Neural crest cell (in vitro differentiated cells): ENCODE measurements around the gene GGN. TPM values are rescaled to one million over a fixed set of nuclear protein-coding genes. Genes with fewer than 3 reads are reported as not detected.
"Not testable (repeated sequence)": the region's sequence is repeated elsewhere in the genome, so short reads cannot be mapped to it uniquely, and the experiment has no call there.

Experiments used
- DNase-seq: peaks from one replicate; pipeline ENCODE4 v3.0.0; 2021; ENCODE audit warnings: low read depth, mixed read lengths, low spot score
- H3K27ac Mint-ChIP-seq: one replicate; pipeline ENCODE4 v1.8.0; 2021; ENCODE audit warnings: mild to moderate bottlenecking, mixed read lengths; ENCODE audit not compliant: unreplicated experiment
- H3K27me3 Mint-ChIP-seq: 2 replicates; pipeline ENCODE4 v1.8.0; 2021; ENCODE audit warnings: low read depth, mild to moderate bottlenecking, mixed read lengths
- H3K36me3 Mint-ChIP-seq: 2 replicates; pipeline ENCODE4 v1.8.0; 2021; ENCODE audit warnings: low read depth, mild to moderate bottlenecking, mixed read lengths
- H3K4me1 Mint-ChIP-seq: 2 replicates; pipeline ENCODE4 v1.8.0; 2021; ENCODE audit warnings: mixed read lengths
- H3K4me3 Mint-ChIP-seq: one replicate; pipeline ENCODE4 v1.8.0; 2021; ENCODE audit warnings: mild to moderate bottlenecking, mixed read lengths
- H3K9me3 Mint-ChIP-seq: 2 replicates; pipeline ENCODE4 v1.8.0; 2021; ENCODE audit warnings: mixed read lengths
- total RNA-seq: library from RNA; stranded (reverse); gene quantifications from 2 replicates; pipeline ENCODE4 v1.2.1, GENCODE V29; 2021
- TF ChIP-seq, protein P1 (sequence below): fragments of 200-600 bp; sonication (generic); conservative IDR thresholded peaks from 2 replicates; pipeline ENCODE4 v1.5.0; 2021; ENCODE audit warnings: antibody characterized with exemption, mild to moderate bottlenecking

The GGN gene
- total RNA-seq, 1 donor from 2014 or later, result 1.4 TPM

GRCh38 chr19:38429811-38430156 is 42.0 kb upstream of the GGN start:
- peaks cover 9% of the 10 kb centered on the region for H3K27me3 Mint-ChIP-seq
- H3K27ac Mint-ChIP-seq, result no peak overlapping the region
- DNase-seq, result no peak
- no peaks in the 10 kb centered on the region for H3K9me3 Mint-ChIP-seq
- no peak overlapping the region for H3K4me3 Mint-ChIP-seq
- TF ChIP-seq, protein P1, sequence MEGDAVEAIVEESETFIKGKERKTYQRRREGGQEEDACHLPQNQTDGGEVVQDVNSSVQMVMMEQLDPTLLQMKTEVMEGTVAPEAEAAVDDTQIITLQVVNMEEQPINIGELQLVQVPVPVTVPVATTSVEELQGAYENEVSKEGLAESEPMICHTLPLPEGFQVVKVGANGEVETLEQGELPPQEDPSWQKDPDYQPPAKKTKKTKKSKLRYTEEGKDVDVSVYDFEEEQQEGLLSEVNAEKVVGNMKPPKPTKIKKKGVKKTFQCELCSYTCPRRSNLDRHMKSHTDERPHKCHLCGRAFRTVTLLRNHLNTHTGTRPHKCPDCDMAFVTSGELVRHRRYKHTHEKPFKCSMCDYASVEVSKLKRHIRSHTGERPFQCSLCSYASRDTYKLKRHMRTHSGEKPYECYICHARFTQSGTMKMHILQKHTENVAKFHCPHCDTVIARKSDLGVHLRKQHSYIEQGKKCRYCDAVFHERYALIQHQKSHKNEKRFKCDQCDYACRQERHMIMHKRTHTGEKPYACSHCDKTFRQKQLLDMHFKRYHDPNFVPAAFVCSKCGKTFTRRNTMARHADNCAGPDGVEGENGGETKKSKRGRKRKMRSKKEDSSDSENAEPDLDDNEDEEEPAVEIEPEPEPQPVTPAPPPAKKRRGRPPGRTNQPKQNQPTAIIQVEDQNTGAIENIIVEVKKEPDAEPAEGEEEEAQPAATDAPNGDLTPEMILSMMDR, result no peak
- no peaks in the 10 kb centered on the region for H3K36me3 Mint-ChIP-seq
- peaks cover 13% of the 10 kb centered on the region for H3K4me1 Mint-ChIP-seq

DNA sequence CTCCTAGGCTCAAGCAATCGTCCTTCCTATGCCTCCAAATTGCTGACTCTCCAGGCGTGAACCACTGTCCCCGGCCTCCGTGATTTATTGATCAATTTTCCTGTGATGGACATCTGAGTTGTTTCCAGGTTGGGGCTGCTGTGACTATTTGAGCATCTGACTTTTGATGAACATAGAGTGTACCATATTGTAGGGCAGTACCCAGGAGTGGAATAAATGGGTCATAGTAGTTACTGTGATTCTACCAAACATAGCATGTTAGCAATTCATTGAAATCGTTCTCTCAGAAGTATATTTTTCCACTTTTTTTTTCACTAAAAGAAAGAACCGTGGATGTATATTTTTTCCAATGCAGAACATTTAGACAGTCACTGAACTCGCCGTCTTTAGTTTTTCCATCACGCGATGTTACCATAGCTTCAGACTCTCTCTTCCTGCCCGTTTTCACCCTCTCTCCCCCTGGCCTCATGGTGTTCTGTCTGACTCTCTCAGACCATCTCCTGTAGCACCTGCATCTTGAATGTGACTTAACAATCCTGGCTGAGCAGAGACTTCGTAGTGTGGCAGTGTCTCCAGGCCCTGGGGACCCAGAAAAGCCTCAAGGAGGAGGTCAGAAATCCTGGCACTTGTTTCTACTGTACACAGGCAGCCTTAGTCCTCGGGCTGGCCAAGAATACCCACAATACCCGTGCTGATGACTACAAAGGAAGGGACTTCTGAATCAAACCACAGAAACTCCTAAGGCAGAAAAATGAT is 41.4 kb upstream of the GGN start:
- no peak overlapping the region for H3K4me3 Mint-ChIP-seq
- no peak overlapping the region for H3K27ac Mint-ChIP-seq
- no peak for DNase-seq
- TF ChIP-seq, protein P1, result no peak
- H3K9me3 Mint-ChIP-seq, result no peaks in the 10 kb centered on the region
- peaks cover 6% of the 10 kb centered on the region for H3K27me3 Mint-ChIP-seq
- H3K4me1 Mint-ChIP-seq, result peaks cover 10% of the 10 kb centered on the region
- H3K36me3 Mint-ChIP-seq, result no peaks in the 10 kb centered on the region

DNA sequence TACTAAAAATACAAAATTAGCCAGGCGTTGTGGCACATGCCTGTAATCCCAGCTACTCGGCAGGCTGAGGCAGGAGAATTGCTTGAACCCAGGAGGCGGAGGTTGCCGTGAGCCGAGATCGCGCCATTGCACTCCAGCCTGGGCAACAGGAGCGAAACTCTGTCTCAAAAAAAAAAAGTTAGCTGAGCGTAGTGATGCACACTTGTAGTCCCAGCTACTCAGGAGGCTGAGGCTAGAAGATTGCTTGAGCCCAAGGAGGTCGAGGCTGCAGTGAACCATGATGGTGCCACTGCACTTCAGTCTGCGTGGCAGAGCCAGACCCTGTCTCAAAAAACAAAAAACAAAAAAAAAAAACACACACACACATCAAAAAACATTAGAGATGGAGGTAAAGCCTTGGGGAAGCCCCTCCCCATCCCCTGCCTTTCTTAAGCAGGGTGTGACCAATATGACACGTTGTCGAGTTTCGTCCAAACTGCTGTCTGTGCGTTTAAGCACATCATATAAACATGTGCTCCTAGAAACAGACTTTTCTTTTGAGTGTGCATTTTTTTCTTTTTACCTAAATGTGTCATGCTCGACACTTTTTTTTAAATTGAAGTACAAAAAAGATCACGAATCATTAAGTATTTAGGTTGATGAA is 39.3 kb upstream of the GGN start:
- not testable (repeated sequence) for H3K4me1 Mint-ChIP-seq, H3K27ac Mint-ChIP-seq, H3K4me3 Mint-ChIP-seq, H3K36me3 Mint-ChIP-seq, H3K27me3 Mint-ChIP-seq, DNase-seq, H3K9me3 Mint-ChIP-seq

DNA sequence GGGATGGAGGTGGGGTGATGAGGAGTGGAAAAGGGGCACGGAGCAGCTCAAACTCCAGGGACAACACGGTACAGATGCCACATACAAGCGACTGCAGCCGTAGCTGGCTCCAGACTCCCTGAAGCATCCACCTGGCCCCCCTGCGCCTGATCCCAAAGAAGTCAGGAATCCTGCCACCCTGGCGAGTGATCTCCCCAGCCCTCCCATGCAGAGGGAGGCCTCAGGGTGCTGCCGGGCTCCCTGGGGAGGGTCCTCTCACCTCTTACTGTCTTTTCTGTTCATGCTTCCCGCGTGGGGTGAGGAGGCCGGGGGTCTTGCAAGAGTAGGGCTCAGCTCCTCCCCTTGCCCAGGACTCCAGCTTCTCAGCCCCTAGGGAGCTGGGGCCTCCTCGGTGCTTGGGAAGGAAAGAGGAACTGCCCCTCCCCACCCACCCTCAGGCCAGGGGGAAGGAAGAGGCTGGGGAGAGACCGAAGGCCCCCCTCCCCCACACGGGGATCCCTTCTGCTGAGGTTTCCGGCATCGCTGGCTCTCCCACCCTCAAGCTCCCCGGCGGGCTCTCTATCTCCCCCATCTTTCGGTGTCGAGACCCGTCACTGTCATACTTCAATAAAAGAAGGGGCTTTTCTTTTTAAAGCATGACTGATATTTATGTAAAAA is 38.1 kb upstream of the GGN start, which contains the start of gene RASGRP4:
Gene RASGRP4, minus strand, starts transcription at position 410 of the 657 bp plus-strand sequence. Its CDS starts 128 bp downstream, at position 282.
- H3K27ac Mint-ChIP-seq, result no peak within 1 kb of the TSS
- no peaks in the 10 kb centered on the region for H3K36me3 Mint-ChIP-seq
- no peak for DNase-seq
- H3K4me3 Mint-ChIP-seq, result no peak within 1 kb of the TSS
- H3K27me3 Mint-ChIP-seq, result no peaks in the 10 kb centered on the region
- TF ChIP-seq, protein P1, result no peak
- peaks cover 4% of the 10 kb centered on the region for H3K4me1 Mint-ChIP-seq
- no peaks in the 10 kb centered on the region for H3K9me3 Mint-ChIP-seq

DNA sequence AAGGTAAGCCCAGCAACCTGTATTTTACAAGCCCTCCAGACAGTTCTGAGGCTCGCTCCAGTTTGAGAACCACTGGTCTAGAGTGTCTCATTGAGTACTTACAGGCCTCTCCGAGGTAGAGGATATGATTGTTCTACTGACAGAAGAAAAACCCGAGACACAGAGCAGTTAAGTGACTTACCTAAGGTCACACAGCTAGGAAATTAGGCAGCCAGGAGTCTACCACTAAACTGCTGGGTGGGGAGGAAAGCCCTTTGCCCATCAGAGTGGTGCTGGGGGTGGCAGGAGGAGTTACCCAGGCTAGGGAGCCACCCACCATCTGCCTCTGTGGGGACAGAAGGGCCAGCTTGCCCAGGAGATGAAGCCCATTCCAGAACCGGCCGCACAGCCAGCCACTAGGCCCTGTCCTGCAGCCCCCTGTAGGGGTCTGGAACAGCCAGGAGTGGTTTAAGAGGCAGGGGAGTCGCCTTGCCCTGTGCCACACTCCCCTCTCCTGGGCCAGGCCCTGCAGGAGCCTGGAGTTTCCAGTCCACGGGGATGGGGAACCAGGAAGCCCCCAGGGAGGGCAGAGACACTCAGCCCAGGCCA is 37.5 kb upstream of the GGN start:
- Mint-ChIP-seq H3K27me3 (peaks cover under 1% of the 10 kb centered on the region), H3K4me3 (no peak overlapping the region), H3K9me3 (no peaks in the 10 kb centered on the region), H3K27ac (no peak overlapping the region), H3K4me1 (peaks cover 4% of the 10 kb centered on the region), H3K36me3 (no peaks in the 10 kb centered on the region)
- DNase-seq, result no peak
- TF ChIP-seq, protein P1, result no peak
